HPDE6-E6E7 (cell line): ENCODE data around the gene SOCS7.

ENCODE experiments used
- DNase-seq: peaks from one replicate; pipeline ENCODE4 v3.0.0; 2011; ENCODE audit warnings: missing footprints; ENCODE audit errors: extremely low spot score

SOCS7 gene

DNA sequence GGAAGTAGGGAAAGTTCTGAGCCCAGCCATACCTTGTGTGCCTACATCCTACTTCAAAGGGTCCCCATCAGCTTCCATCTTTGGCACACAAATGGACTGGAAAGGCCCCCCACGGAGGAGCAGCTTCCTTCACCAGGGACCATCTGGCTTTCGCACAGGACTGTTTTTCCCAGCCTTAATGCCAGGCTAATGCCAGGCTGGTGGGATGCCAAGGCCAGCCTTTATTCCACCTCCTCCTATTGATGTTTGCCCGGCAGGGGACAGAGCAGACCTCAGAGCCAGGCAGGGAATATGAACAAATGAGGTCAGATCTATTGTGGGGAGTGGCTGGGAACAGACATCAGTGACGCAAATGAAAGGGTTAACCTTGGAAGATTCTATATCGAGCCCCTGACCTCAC is 13.6 kb upstream of the SOCS7 start:
- no peak for DNase-seq

DNA sequence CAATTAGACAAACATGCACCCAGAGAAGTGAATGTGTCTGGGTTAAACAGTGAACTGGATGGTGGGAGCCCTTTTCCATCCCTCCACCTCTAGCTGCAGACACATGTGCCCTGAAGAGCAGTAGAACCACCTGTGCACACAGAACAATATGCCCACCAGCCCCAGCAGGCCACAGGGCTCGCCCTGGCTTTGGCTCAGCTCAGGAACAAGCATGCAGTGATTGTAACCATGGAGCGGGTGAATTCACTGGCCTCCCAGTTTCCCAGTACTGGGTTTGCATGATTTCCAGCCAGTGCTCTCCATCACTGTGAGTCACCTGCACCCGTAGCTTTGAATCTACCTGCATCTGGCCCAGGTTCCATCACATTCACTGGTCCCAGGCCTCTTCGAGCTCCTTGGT is 13.1 kb upstream of the SOCS7 start:
- DNase-seq: no peak

DNA sequence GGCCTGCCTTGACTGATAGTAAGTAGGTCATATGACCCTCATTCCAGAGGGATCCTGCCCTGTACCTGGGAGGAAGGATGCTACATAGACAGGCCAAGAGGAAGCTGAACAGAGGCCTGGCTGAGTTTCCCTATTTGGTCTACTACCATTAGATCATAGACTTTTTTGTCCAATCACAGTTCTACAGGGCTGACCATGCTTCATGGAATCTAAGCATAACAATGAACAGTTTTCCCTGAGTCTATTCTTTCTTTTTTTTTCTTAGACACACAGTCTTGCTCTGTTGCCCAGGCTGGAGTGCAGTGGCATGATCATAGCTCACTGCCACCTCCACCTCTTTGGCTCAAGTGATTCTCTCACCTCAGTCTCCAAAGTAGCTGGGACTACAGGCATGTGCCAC is 11.8 kb upstream of the SOCS7 start:
- DNase-seq: no peak

DNA sequence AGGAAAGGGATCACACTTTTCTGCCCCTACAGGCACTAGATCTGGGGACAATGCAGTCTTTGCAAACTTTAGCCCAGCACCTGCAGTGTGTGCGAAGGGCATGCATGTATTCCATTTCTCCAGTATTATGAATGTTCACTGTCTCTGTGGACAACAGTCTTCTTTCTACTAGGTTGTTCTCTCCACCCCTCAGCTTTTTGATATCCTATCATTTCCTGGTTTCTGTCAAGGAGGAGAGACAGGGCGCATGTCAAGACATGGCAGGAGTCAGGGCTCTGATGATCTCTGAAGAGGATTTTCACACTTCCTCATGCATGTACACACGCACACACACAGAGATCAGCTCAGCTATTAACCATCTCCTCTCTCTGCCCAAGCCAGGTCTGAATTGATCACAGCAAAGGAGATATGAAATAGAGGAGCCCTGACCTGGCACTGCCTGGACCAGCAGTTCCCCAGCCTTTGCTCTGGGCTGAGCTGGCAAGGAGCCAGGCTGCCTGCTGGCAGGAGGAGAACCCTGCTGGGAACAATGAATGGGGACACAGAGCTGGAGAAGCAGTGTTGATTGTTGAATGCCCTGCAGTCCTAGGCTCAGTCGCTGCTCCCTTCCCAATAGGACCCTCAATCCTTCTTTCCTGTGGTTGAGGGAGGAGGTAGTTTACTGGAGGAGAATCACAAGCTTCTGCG is 10.5 kb upstream of the SOCS7 start:
- DNase-seq: no peak

DNA sequence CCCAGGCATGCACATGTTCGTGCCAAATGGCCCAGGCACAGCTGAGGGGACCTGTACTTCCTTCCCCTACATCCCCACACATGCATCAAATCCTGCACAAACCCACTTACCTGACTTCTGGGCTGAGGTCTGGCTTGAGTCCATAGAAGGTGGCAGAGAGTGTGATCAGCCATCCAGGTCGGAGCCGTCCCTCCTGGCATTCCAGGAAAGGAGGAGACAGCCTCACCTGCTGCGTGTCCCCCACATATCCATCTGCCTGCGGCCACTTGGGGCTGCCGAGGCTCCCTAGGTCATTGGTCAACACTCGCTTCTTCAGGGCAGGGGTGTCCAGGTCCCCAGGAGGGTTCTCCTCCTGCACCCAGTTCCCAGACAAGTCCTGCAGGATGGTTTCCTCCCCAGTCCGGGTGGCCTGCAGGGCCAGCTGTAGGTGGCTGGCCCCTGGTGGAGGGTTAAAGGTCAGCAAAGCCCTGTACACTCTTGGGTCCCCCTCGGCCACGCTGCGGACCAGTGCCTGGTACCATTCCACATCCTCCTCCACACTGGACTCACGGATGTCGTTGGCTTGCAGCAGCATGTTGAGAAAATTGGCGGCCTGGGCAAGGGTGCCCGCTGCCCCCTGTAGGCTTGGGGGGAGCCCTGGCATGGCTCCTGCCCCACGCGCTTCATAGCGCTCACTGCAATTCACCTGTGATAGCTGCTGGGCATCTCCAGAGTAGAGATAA is 8.6 kb upstream of the SOCS7 start:
- no peak for DNase-seq

DNA sequence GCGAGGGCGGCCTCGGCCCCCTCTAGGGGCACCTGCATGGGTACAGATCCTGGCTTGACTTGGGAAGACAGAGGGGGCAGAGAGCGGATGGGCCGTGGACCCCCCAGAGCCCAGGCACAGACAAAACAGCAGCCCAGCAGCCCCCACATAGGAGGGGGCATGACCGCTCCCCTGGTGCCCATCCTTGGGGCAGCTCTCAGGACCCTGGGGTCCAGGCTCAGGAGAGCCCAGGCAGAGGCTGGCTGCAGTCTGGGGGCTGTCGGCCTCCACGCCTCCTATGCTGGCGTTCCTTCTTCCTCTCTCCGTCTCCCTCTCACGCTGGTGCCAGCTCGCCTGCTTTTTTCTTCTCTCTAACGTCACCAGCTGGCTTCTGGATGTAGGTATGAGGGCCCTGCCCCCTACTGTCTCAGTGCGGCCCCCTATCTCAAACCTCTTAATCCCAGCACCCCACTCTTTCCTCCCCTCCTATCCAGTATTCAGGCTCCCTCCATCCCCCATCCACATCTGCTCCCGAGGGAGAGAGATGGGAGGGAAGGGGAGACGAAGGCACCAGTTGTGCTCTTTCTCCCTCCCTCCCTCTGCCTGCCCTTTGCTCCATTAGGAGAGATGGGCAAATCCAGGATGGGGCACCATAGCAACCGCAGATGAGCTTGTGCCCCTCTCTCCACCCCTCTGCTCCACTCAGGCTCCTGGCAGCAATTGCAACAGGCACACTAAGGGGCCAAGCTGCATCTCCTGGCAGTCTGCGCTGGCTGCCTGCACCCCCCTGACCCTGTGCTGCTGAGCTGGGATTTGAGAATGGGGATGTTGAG is 7.8 kb upstream of the SOCS7 start, which contains the start of gene GPR179:
GPR179 (minus strand) TSS at position 349 of the 812 bp plus-strand sequence; CDS start at position 182, 167 bp downstream.
- DNase-seq: no peak

DNA sequence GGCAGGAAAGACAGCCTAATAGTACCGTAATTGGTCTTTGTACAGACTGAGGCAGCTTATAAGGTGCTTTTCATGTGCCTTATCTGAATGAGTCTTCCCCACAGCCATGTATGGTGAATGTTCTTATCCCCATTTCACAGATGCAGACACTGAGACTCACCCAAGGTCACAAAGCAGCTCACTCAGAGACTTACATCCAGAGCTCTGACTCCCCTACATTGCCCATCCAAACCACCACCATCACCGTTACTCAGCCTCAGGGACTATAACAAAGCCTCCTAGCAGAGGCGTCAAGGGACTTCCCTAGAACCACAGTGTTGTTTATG is 7.3 kb upstream of the SOCS7 start:
- no peak for DNase-seq

DNA sequence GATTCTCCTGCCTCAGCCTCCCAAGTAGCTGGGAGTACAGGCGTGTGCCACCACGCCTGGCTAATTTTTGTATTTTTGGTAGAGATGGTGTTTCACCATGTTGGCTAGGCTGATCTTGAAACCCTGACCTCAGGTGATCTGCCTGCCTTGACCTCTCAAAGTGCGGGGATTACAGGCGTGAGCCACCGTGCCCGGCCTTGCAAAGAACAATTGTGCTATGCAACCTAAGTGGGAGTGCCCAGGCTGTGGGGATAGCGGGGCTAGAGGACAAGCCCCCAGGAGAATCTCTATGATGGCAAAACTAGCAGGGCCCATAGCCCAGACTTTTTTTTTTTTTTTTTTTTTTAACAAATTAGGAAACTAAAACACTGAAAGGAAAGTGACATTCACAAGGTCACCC is 5.9 kb upstream of the SOCS7 start:
- DNase-seq: no peak

DNA sequence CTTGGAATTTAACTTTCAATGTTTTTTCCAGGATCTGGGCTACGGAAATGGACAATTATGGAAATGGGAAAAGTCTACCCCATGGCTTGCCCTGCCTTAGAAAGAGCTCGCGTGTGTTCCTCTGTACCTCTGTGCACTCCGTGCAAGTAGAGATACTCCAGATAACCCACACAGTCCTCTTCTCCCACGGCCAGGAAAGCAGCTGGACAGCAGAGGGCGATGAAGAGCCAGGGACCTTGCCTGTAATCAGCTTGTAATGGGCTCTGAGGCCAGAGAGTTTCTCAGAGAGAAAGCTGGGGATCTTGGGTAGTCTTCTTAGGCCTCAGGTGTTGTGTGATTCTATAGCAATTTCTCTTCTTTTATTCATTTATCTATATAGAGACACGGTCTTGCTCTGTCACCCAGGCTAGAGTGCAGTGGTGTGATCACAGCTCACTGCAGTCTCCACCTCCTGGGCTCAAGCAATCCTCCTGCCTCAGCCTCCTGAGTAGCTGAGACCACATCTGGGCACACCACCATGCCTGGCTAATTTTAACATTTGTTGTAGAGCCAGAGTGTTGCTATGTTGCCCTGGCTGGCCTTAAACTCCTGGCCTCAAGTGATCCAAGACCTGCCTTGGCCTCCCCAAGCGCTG is 2.4 kb upstream of the SOCS7 start:
- peak; percentile 64 for DNase-seq

DNA sequence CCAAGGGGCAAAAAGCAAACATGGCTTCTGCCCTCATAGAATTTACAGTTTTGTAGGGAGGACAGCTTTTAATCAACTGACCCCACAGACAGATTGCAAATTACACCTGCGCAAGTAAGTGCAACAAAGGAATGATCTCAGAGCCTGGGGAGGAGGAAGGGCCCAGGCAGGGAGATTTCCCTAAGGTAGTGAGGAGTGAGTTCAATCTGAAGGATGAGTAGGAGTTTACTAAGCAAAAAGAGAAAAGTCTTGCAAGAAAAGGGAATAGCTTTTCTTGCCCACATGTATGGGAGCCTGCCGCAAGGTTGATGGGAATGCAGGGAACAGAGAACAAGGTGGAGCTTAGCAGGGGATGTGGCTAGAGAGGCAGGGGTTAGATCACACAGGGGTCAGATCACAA is 1.6 kb upstream of the SOCS7 start:
- no peak for DNase-seq

DNA sequence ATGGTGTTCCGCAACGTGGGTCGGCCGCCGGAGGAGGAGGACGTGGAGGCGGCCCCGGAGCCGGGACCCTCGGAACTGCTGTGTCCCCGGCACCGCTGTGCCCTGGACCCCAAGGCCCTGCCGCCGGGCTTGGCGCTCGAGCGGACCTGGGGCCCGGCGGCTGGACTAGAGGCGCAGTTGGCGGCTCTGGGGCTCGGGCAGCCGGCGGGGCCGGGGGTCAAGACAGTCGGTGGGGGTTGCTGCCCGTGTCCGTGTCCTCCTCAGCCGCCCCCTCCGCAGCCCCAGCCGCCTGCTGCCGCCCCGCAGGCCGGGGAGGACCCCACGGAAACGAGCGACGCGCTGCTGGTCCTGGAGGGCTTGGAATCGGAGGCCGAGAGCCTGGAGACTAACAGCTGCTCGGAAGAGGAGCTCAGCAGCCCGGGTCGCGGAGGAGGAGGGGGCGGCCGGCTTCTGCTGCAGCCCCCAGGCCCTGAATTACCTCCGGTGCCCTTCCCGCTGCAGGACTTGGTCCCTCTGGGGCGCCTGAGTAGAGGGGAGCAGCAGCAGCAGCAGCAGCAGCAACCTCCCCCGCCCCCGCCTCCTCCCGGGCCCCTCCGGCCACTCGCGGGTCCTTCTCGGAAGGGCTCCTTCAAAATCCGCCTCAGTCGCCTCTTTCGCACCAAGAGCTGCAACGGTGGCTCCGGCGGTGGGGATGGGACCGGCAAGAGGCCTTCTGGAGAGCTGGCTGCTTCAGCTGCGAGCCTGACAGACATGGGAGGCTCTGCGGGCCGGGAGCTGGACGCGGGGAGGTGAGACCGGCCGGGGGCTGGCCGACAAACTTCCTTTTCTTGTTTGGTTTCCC is 821 bp downstream of the SOCS7 start:
- no peak for DNase-seq

DNA sequence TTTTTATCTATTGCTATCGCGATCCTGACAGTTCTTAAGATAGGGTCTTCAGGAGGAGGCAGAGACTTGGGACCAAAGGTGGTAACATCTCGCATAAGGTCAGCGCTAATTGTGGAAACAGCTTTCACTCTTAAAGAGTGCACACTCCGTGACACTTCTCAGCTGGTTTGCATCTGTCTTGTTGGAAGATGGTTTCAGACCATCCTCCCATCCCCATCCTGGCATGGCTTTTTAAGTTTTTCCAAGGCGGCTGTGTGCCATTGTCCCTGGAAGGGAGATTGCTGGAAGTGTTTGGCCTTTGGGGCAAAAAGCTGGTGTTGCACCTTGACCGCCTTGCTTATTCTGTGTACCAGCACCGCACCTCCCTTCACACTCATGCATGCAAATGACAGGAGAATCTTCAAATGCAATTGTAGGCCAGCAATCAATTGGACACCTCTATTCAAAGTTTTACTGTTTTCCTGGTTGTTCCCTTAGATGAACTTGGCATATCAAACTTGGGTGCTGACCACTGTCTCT is 1.5 kb downstream of the SOCS7 start:
- no peak for DNase-seq

DNA sequence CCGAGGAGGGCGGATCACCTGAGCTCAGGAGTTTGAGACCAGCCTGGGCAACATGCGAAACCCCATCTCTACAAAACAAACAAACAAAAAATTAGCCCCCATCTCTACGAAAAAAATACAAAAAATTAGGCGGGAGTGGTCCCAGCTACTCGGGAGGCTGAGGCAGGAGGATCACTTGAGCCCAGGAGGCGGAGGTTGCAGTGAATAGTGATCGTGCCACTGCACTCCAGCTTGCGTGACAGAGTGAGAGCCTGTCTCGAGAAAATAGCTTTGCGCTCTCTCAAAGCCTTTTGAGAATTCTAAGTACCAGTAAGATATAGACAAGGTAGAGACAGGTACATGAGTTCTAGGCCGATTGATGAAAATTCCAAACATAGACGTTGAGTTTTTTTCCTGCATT is 2.0 kb downstream of the SOCS7 start:
- DNase-seq: no peak

DNA sequence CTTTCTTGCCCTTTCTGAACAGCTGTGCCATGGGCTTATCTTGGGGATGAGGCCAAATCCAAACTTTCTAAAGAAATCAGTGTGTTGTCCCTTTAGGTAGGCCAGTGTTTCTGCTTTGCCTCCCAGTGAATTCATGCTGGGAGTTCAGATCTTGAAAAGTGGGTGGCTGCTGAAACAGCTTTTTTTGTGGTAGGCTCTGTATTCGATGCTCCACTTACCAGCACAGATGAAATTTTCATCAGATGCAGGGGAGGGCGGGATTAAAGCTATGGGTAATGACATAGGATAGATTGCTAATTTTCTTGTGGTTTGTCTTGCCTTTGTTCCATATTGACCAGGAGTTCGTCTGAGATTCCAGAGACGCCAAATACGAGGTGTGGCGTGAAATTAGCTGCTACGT is 2.8 kb downstream of the SOCS7 start:
- no peak for DNase-seq

DNA sequence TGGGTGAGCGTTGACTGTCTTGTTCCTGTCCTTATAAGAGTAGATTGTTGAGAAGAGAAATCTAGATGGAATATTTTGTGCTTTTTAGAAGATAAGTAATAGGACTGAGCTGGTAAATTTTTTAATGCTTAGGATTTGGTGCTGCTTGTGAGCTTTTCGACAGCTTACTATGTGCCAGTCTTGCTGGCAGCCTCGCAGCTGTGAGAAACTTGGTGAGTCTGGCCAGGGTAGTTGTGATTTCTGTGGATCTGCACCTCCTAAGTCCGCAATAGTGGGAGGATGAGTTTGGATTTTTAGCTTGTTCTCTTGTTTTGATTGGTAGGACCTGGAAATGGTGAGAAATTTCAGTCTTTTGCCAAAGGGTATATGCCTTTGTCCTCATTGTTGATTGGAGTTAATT is 3.6 kb downstream of the SOCS7 start:
- no peak for DNase-seq

DNA sequence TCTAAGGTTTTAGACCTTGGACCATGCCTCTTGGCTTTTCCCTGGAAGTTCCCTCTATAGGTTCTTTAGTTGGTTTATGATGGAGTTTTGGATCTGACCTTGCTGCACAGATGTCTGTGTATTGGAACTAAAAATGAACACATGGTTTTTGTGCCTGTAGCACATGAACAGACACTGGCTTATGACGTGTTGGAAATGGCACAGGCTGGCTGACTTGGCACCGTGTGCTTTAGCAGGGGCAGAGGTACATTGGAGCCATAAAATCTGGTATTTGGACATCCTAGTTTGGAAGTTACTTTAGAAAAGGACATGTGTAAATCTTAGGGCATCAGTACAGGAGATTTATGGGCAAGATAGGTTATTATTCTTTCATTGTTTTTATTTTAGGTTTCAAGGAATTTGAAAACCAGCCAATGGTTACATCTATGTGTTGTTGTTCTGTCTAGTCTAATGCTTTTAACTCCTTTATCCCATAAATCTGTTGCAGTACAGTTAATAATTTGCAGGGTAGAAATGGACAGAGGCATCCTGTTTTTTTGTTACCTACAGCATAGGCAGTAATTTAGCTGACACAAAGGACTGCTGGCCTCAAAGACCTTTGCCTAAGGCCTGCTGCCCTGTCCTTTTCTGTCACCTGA is 6.0 kb downstream of the SOCS7 start:
- no peak for DNase-seq

DNA sequence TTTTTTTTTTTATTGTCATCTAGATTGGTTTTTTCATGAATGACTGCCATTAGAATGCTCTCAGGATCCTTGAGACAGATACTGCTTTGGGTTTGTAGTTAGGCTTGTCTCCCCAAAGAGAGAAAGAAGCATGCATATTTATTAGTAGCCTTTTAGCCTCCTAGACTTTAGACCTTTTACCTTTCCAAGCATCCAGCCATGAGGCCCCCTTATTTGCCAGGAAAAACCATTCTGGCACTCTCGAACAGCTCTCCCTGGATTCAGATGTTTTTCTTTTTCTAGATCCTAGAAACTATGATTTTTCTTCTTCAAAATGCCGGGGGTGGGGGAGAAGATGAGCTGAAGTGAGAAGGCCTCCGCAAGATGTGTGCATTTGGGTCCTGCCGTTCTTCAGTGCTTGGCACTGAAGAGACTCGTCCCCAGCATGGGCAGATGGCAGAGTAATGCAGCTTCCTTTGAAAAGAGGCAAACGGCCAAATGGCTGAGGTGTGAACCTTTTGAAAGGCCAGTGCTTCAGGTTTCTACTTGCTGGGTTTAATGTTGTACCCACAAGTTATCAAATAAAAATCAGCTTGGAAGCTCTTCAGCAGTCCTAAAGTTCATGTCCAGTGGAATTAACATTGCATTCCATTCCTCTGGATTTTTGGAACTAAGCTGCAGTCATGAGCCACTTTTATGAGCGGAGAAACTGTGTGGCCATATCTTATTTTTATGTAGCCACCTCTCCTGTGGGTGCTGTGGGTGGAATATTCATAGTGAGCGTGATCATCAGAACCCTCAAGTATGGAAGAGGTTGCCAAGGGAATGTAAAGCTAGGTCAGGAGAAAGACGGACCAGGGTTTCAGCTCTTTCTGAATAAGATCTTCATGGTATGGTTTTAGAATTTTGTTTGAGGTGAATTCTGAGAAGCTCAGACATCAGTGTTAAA is 7.2 kb downstream of the SOCS7 start:
- no peak for DNase-seq

DNA sequence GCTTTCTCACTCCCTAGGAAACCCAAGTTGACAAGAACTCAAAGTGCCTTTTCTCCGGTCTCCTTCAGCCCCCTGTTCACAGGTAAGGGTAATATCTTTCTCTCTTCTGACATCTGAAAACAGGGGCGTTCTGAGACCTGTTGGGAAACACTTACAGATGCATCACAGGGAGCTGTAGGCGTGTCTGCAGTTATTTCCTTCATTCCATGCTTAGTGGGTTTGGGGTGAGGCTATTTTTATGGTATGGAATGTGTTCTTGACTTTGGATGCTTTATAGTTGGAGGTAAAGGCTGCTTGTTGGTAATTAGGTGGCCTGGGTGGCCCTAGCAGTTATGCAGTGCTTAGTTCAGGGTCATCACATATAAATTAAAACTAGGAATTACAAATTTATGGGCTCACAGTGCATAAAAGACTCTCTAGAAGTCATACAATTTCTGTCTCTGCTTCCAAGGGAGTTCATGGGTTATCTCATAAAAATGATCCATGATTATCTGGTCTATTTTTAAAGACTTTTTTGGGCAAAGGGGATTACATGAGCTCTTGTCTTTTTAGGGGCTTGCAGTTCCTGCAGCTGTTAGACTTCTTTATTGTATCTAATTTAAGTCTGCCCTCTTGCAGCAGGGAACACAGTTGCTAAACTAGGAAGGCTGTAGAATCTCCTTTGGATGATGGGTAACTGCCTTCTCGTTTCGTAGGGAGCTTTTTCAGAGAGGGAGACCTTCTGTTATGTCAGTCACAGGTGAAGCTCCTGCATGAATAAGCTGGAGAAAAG is 10.2 kb downstream of the SOCS7 start:
- peak; percentile 62 for DNase-seq

DNA sequence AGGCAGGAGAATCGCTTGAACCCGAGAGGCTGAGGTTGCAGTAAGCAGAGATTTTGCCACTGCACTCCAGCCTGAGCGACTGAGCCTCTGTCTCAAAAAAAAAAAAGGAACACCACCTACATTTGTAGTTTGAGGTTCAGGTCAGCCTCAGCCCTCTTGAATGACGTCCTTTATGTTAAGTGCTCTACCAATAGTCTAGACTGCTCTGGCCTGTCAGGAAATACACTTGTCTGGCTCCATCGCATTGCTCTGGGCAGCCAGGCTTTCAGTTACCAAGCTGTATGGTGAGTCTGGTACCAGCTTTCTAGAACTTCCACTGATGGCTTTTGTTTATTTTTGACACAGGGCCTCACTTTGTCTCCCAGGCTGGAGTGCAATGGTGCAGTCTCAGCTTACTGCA is 11.4 kb downstream of the SOCS7 start:
- no peak for DNase-seq
